Right lobe of liver (tissue), 6 donors: Measurements from ENCODE around the gene ATF7. TPM values are rescaled to one million over a fixed set of nuclear protein-coding genes. Genes with fewer than 3 reads are reported as not detected.

Experiments
- ATAC-seq, 4 donors: fragments of 200-7000 bp; cut with Tn5 transposase; one replicate each; pipeline ENCODE4 v1.9.1; 2020; ENCODE audit warnings: mild to moderate bottlenecking in 4 of 4, moderate library complexity in 4 of 4
- DNase-seq, 3 donors: peaks; one replicate each; pipeline ENCODE4 v3.0.0-alpha.2; 2020
- H3K27ac ChIP-seq, 3 donors: fragments of 200-600 bp; one replicate each; pipeline ENCODE4 v1.8.0; 2022
- H3K27me3 ChIP-seq, 2 donors: fragments of 200-600 bp; one replicate each; pipeline ENCODE4 v1.8.0; 2022
- H3K36me3 ChIP-seq, 4 donors: fragments of 200-600 bp; sonication (generic) in 1 of 4; one replicate each; pipeline versions ENCODE4 v1.5.1 to v1.8.0; 2017 to 2022; ENCODE audit warnings: control low read depth in 1 of 4
- H3K4me1 ChIP-seq, 4 donors: fragments of 200-600 bp; sonication (generic) in 1 of 4; one replicate each; pipeline versions ENCODE4 v1.5.1 to v1.8.0; 2017 to 2022; ENCODE audit warnings: control low read depth in 1 of 4
- H3K4me3 ChIP-seq, 3 donors: fragments of 200-600 bp; one replicate each; pipeline ENCODE4 v1.8.0; 2022
- H3K9me3 ChIP-seq, 4 donors: fragments of 200-600 bp; sonication (generic) in 1 of 4; one replicate each; pipeline versions ENCODE4 v1.5.1 to v1.8.0; 2017 to 2022; ENCODE audit warnings: control low read depth in 1 of 4
- CTCF ChIP-seq, 4 donors: fragments of 200-600 bp in 3 of 4; fragments of 450-650 bp in 1 of 4; IDR thresholded peaks; one replicate each; pipeline versions ENCODE4 v1.5.1 to v1.8.0; 2016 to 2022; ENCODE audit warnings: antibody characterized with exemption in 4 of 4, mild to moderate bottlenecking in 2 of 4
- POLR2A ChIP-seq: fragments of 450-650 bp; IDR thresholded peaks from one replicate; pipeline ENCODE4 v1.6.1; 2017; ENCODE audit warnings: antibody characterized with exemption, mild to moderate bottlenecking
- WGBS: methylation state at CpG from one replicate; pipeline ENCODE4 v1.1.6; 2018; ENCODE audit warnings: low coverage, low lambda C conversion rate; ENCODE audit not compliant: insufficient coverage; ENCODE audit errors: missing lambda C conversion rate; 5-methylcytosine and 5-hydroxymethylcytosine counted together
- intact Hi-C, 2 donors: fragments of 100-400 bp; cut with DNase I; formaldehyde crosslinking; loops; one replicate each; pipeline versions ENCODE4 v1.11.2 to v1.14.1; 2022
- total RNA-seq, 6 experiments: library from RNA; depleted of rRNA in 2 of 6; stranded (reverse); fragments of >200 nt in 2 of 6; fragmentation: NEBNext Ultra II Directional in 3 of 6; extraction: Animal tissue kit (Norgen Biotek cat#: 25700) in 3 of 6; gene quantifications; one replicate each; pipeline versions ENCODE4 v1.1.0 to v1.2.4, GENCODE V29; 2016 to 2023
- donor health status: DM: no; HTN: yes; CAD: no.
- donor health status: DM: no; HTN: no; CAD: no.
- donor health status: DM: no; HTN: no; CAD: no.
- donor health status: DM: no; HTN: yes; CAD: no.
- donor health status: DM: no; HTN: yes; CAD: no.

The ATF7 gene
- total RNA-seq, 6 experiments from 2014 or later: 7.9 to 18.7 (median 12.3) TPM

GRCh38 chr12:53575502-53576249 is 50.5 kb downstream of the ATF7 start:
- Histone ChIP-seq H3K4me1 (no peaks in the 10 kb centered on the region), H3K27me3 (no peaks in the 10 kb centered on the region), H3K36me3 (no peaks in the 10 kb centered on the region), H3K9me3 (no peaks in the 10 kb centered on the region), H3K27ac (no peak overlapping the region), H3K4me3 (no peak overlapping the region)
- TF ChIP-seq CTCF (IDR thresholded peaks at IDR 0.05): no peak
- no peak for TF ChIP-seq POLR2A
- ATAC-seq (peak; percentile 47 to 72 (median 51)), DNase-seq (no peak)
- WGBS: 75% methylated on average over 2 of the region's 3 CpGs
- intact Hi-C loops: no loop called here

- ATAC-seq: no peak
- TF ChIP-seq CTCF (IDR thresholded peaks at IDR 0.05) (no peak), POLR2A (no peak)
- peaks cover 0 to 3% (median 0%) of the 10 kb centered on the region in 4 donors for H3K4me1 ChIP-seq
- peaks cover 0 to 5% (median 0%) of the 10 kb centered on the region in 4 donors for H3K36me3 ChIP-seq
- no peaks in the 10 kb centered on the region for H3K27me3 ChIP-seq
- DNase-seq: no peak
- intact Hi-C loops: no loop called here
- H3K27ac ChIP-seq: no peak overlapping the region
- H3K9me3 ChIP-seq: no peaks in the 10 kb centered on the region
- 77% methylated on average over 8 of the region's 8 CpGs for WGBS
- H3K4me3 ChIP-seq: no peak overlapping the region
These were observed 53.9 kb downstream of the ATF7 start for GRCh38 chr12:53572134-53572758.

- no peak for ATAC-seq
- Histone ChIP-seq H3K4me3 (no peak overlapping the region), H3K4me1 (peaks cover 0 to 3% (median 0%) of the 10 kb centered on the region in 4 donors), H3K36me3 (peaks cover 0 to 5% (median 0%) of the 10 kb centered on the region in 4 donors), H3K27me3 (no peaks in the 10 kb centered on the region), H3K27ac (no peak overlapping the region), H3K9me3 (no peaks in the 10 kb centered on the region)
- 91% methylated on average over 1 of the region's 2 CpGs for WGBS
- TF ChIP-seq POLR2A (no peak), CTCF (IDR thresholded peaks at IDR 0.05) (no peak)
- intact Hi-C loops: no loop called here
- no peak for DNase-seq
These were observed 54.9 kb downstream of the ATF7 start for GRCh38 chr12:53571295-53571694.

- ATAC-seq (no peak), DNase-seq (no peak)
- no peak overlapping the region for H3K4me3 ChIP-seq
- H3K4me1 ChIP-seq: peaks cover 0 to 7% (median 3%) of the 10 kb centered on the region in 4 donors
- H3K27ac ChIP-seq: no peak overlapping the region
- WGBS: 93% methylated on average over 2 of the region's 2 CpGs
- peaks cover 0 to 5% (median 0%) of the 10 kb centered on the region in 4 donors for H3K36me3 ChIP-seq
- no peaks in the 10 kb centered on the region for H3K27me3 ChIP-seq
- H3K9me3 ChIP-seq: no peaks in the 10 kb centered on the region
- no peak for TF ChIP-seq POLR2A
- no peak for TF ChIP-seq CTCF (IDR thresholded peaks at IDR 0.05)
- intact Hi-C loops: no loop called here
These were observed 57.2 kb downstream of the ATF7 start for GRCh38 chr12:53568809-53569557.
